Naive thymus-derived CD4-positive, alpha-beta T cell (primary cell): ENCODE results near the gene ATP9B. TPM values are rescaled to one million over a fixed set of nuclear protein-coding genes. Genes with fewer than 3 reads are reported as not detected.
A peak's percentile ranks its signal among the peaks of the same experiment; 100 is the strongest.

Source experiments
- ATAC-seq: fragments of 150-1000 bp; cut with Tn5 transposase; 2 replicates; pipeline ENCODE4 v1.10.0; 2021; ENCODE audit warnings: mild to moderate bottlenecking, moderate library complexity
- CTCF ChIA-PET: fragments of 350-600 bp; sonication (Branson Sonifier 250); formaldehyde crosslinking; loops from one replicate; lab custom pipeline; 2021; ENCODE audit warnings: antibody characterized with exemption; lab: Charles Lee
- POLR2A ChIA-PET: fragments of 350-600 bp; sonication (Branson Sonifier 250); formaldehyde crosslinking; loops from one replicate; lab custom pipeline; 2021; ENCODE audit warnings: antibody characterized with exemption, inconsistent platforms; lab: Charles Lee
- DNase-seq, 9 donors: peaks; one replicate each; pipeline versions ENCODE4 v3.0.0 to v3.0.0-alpha.2; 2020 to 2022; ENCODE audit warnings: mixed read lengths in 1 of 9
- H3K27ac ChIP-seq: one replicate; pipeline ENCODE4 v1.7.0; 2013; ENCODE audit warnings: mild to moderate bottlenecking, low read depth, low read length, moderate library complexity
- H3K27me3 ChIP-seq, 2 donors: one replicate each; pipeline ENCODE4 v1.7.0; 2013; ENCODE audit warnings: low read length in 2 of 2, mild to moderate bottlenecking in 2 of 2, moderate library complexity in 2 of 2; ENCODE audit not compliant: control insufficient read depth in 2 of 2, insufficient read depth in 2 of 2
- H3K36me3 ChIP-seq, 3 experiments: 1 replicate in 2 of 3; 2 replicates in 1 of 3; pipeline ENCODE4 v1.7.0; 2013; ENCODE audit warnings: low read length in 3 of 3, mild to moderate bottlenecking in 3 of 3, moderate library complexity in 1 of 3; ENCODE audit not compliant: insufficient read depth in 3 of 3, control insufficient read depth in 2 of 3
- H3K4me1 ChIP-seq, 2 donors: one replicate each; pipeline ENCODE4 v1.7.0; 2013; ENCODE audit warnings: low read length in 2 of 2, mild to moderate bottlenecking in 2 of 2, moderate library complexity in 1 of 2; ENCODE audit not compliant: control insufficient read depth in 2 of 2, insufficient read depth in 2 of 2
- H3K4me3 ChIP-seq: 2 replicates; pipeline ENCODE4 v1.7.0; 2013; ENCODE audit warnings: mild to moderate bottlenecking, low read length
- H3K9me3 ChIP-seq, 3 experiments: 1 replicate in 2 of 3; 2 replicates in 1 of 3; pipeline ENCODE4 v1.7.0; 2013; ENCODE audit warnings: low read length in 3 of 3; ENCODE audit not compliant: control insufficient read depth in 2 of 3
- H3K27ac Mint-ChIP-seq, 9 donors: one replicate each; pipeline ENCODE4 v1.8.0; 2020 to 2022; ENCODE audit warnings: mixed read lengths in 9 of 9, mild to moderate bottlenecking in 8 of 9, moderate library complexity in 5 of 9, inconsistent platforms in 2 of 9
- H3K27me3 Mint-ChIP-seq, 5 donors: one replicate each; pipeline ENCODE4 v1.8.0; 2021 to 2022; ENCODE audit warnings: mixed read lengths in 5 of 5, mild to moderate bottlenecking in 1 of 5
- H3K36me3 Mint-ChIP-seq, 5 donors: one replicate each; pipeline ENCODE4 v1.8.0; 2020 to 2022; ENCODE audit warnings: mixed read lengths in 5 of 5, mild to moderate bottlenecking in 3 of 5, inconsistent platforms in 1 of 5
- H3K4me1 Mint-ChIP-seq, 7 donors: one replicate each; pipeline ENCODE4 v1.8.0; 2020 to 2022; ENCODE audit warnings: mixed read lengths in 7 of 7, mild to moderate bottlenecking in 3 of 7, inconsistent platforms in 1 of 7
- H3K4me3 Mint-ChIP-seq, 10 donors: one replicate each; pipeline ENCODE4 v1.8.0; 2020 to 2022; ENCODE audit warnings: mild to moderate bottlenecking in 10 of 10, mixed read lengths in 10 of 10, moderate library complexity in 6 of 10, inconsistent platforms in 2 of 10
- H3K9me3 Mint-ChIP-seq, 11 donors: one replicate each; pipeline ENCODE4 v1.8.0; 2020 to 2022; ENCODE audit warnings: mixed read lengths in 11 of 11, mild to moderate bottlenecking in 4 of 11, inconsistent platforms in 1 of 11, moderate library complexity in 1 of 11
- intact Hi-C, 2 donors: fragments of 100-400 bp; cut with micrococcal nuclease; formaldehyde crosslinking; loops; one replicate each; pipeline ENCODE4 v1.15.1; 2023
- polyA plus RNA-seq, 2 donors: library from polyadenylated mRNA; unstranded; fragments of 300-500 nt; fragmentation: Illumina TruSeq; gene quantifications; one replicate each; pipeline ENCODE4 v1.2.3, GENCODE V29; 2021
- total RNA-seq, 6 experiments: library from RNA in 5 of 6; stranded (reverse) in 5 of 6; gene quantifications; 1 replicate in 5 of 6; 2 replicates in 1 of 6; pipeline ENCODE4 v1.2.3 and lab custom pipeline; 2021 to 2026

The ATP9B gene
- total and polyA plus RNA-seq, 7 experiments from 2014 or later = 21.3 to 90.5 (median 79.4) TPM

DNA sequence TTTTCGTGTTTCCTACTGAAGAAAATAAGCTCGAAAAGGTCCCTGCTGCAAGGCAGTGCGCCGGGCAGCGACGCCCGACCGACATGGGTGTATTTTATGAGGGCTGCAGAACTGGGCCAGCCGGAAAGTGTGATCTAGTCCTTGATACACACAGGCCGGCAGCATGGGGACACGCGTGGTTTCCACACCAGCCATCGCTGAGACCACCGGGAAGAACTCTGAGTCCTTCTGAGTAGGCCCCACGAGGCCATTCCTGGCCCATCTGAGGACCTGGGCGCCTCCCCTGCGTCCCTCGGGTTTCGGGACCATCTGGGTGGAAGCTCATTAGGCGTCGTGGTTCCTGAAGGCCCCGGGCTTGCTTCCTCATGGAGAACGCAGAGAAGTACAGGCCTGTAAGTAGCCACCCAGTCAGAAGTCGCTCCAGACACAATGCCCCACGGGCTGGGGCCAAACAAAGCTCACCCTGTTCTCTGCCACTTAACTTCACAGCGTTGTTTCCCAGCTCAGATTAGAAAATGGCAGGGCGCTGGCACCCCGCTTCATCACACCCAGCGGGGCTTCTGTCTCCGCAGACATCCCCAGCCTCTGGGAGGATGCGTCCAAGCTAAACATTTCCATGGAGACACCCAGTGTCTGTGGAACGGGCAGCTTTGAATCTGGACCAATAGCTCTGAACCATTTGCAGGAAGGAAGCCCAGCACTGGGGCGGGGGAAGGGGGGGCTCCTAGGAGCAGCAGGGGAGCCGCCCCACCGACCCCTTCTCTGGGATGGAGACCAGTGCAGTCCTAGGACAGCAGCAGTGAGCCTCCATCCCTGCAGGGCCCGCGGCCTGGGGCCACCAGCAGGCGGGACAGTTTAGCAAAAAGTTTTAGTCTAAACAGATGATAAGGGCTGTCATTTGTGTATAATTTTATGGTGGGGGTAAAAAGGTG, 328.9 kb downstream of the ATP9B start:
- ChIA-PET POLR2A (interaction anchor here (0.6 to 2.6 kb wide), 14 partner anchors 8 to 281 kb away, joined by 3 to 14 read pairs (median 3); no protein-coding TSS in a partner anchor), CTCF (interaction anchor here (0.7 to 1.8 kb wide), 5 partner anchors 17 to 127 kb away, joined by 3 to 7 read pairs (median 4); no protein-coding TSS in a partner anchor)
- H3K9me3 ChIP-seq = no peaks in the 10 kb centered on the region
- H3K27me3 ChIP-seq = peaks cover 0 to under 1% of the 10 kb centered on the region in 2 donors
- ATAC-seq (no peak), DNase-seq (no peak)
- peaks cover 0 to 9% (median 0%) of the 10 kb centered on the region in 5 donors for H3K27me3 Mint-ChIP-seq
- no peak overlapping the region for H3K4me3 ChIP-seq
- H3K36me3 Mint-ChIP-seq = peaks cover 0 to 12% (median 0%) of the 10 kb centered on the region in 5 donors
- peaks cover 23 to 28% of the 10 kb centered on the region in 2 donors for H3K4me1 ChIP-seq
- peak overlapping the region; percentile 81 to 98 (median 90) for H3K4me3 Mint-ChIP-seq
- H3K36me3 ChIP-seq = no peaks in the 10 kb centered on the region
- peaks cover 14 to 55% (median 41%) of the 10 kb centered on the region in 7 donors for H3K4me1 Mint-ChIP-seq
- intact Hi-C loops = loop anchor here in 1 of 2 donors (10.0 kb wide), 1 partner anchor 707 kb away; the partner anchor contains the start of gene ADNP2
- H3K27ac ChIP-seq = peak overlapping the region; percentile 95
- peaks cover 0 to 5% (median 0%) of the 10 kb centered on the region in 11 donors for H3K9me3 Mint-ChIP-seq
- H3K27ac Mint-ChIP-seq = peak overlapping the region; percentile 93 to 99 (median 96)

DNA sequence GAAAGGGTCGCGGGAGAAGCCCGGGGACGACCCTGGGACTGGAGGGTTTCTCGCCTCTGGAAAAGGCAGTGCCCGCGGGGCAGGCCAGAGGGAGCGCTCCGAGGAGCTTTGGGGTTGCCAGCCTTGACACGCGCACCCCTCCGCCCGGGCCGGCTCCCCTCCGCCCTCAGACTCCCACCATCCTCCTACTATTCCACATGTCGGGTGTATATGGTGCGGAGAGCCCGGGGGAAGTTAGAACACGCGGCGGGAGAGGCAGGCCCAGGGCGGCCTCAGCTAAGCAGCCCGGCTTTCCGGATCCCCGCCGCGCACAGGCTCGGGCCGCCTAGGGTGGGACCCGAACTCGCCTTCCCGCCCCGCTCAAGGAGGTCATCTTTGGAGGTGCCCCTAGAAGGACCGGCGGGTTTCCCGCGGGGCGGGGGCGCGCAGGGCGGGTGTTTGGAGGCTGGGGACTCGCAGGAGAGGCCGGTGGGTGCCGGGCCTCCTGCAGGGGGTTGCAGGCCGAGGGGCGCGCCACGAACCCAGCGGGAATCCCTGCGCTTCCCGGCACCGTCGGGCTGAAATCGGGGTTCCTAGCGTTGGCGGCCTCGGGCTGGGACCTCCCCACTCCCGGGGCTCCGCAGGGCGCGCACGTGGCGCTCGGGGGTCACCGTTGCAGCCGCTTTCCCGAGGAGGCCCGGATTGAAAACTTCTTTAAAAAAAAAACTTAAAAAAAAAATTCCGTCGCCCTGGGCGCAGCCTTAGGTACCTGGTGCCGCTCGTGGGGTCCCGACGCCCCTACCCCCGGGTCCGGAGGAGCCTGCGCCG, 330.3 kb downstream of the ATP9B start:
- Mint-ChIP-seq H3K27ac (peak overlapping the region; percentile 93 to 99 (median 96)), H3K9me3 (peaks cover 0 to 4% (median 0%) of the 10 kb centered on the region in 11 donors), H3K4me3 (peak overlapping the region; percentile 81 to 98 (median 90)), H3K27me3 (peaks cover 0 to 2% (median 0%) of the 10 kb centered on the region in 5 donors), H3K36me3 (peaks cover 0 to 12% (median 0%) of the 10 kb centered on the region in 5 donors), H3K4me1 (peaks cover 24 to 62% (median 49%) of the 10 kb centered on the region in 7 donors)
- Histone ChIP-seq H3K9me3 (no peaks in the 10 kb centered on the region), H3K27me3 (no peaks in the 10 kb centered on the region), H3K4me3 (peak overlapping the region; percentile 52), H3K27ac (peak overlapping the region; percentile 95), H3K4me1 (peaks cover 21 to 41% of the 10 kb centered on the region in 2 donors), H3K36me3 (no peaks in the 10 kb centered on the region)
- peak in 6 of 9 donors; percentile 38 to 56 (median 44) for DNase-seq
- ChIA-PET CTCF (no interaction called here), POLR2A (interaction anchor here (0.9 to 2.1 kb wide), 6 partner anchors 8 to 134 kb away, joined by 3 to 11 read pairs (median 4); no protein-coding TSS in a partner anchor)
- intact Hi-C loops = loop anchor here (1.0 to 10.0 kb wide), 6 partner anchors 124 to 705 kb away; partner anchors contain the start of genes CTDP1 (in 2 of the 2), ADNP2 (in 1 of the 2), ATP9B (in 1 of the 2) and SLC66A2 (in 1 of the 2)
- ATAC-seq = peak; percentile 10

DNA sequence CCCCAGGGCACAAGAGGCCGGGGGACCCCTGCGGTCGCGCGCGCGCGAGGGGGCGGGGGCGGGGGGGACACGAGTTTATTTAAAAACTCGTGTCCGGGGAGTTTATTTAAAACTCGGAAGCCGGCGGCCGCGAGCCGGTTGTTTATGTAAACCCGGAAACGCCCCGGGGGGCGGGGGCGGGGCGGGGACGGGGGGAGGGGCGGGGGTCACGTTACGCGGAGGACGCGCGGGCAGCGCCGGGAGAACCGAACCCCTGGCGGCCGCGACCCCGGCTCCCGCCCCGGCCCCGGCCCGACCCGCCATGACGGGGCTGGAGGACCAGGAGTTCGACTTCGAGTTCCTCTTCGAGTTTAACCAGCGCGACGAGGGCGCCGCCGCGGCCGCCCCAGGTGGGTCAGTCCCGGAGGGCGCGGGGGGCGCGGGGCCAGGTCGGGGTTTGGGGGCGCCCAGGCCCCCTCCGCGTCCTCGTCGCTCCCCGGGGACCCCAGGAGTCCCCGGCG, 330.9 kb downstream of the ATP9B start:
- Mint-ChIP-seq H3K9me3 (peaks cover 0 to 4% (median 0%) of the 10 kb centered on the region in 11 donors), H3K27ac (no peak overlapping the region), H3K4me3 (peak overlapping the region in 2 of 10 donors; percentile 90 to 91), H3K4me1 (peaks cover 31 to 64% (median 52%) of the 10 kb centered on the region in 7 donors), H3K36me3 (peaks cover 0 to 12% (median 0%) of the 10 kb centered on the region in 5 donors), H3K27me3 (no peaks in the 10 kb centered on the region)
- Histone ChIP-seq H3K27ac (peak overlapping the region; percentile 95), H3K9me3 (no peaks in the 10 kb centered on the region), H3K4me3 (peak overlapping the region; percentile 52), H3K36me3 (no peaks in the 10 kb centered on the region), H3K27me3 (no peaks in the 10 kb centered on the region), H3K4me1 (peaks cover 22 to 43% of the 10 kb centered on the region in 2 donors)
- ChIA-PET CTCF (no interaction called here), POLR2A (interaction anchor here (1.6 to 7.8 kb wide), 2 partner anchors 123 to 279 kb away, joined by 6 to 62 read pairs; partner anchors contain the start of gene CTDP1)
- peak in 8 of 9 donors; percentile 38 to 65 (median 52) for DNase-seq
- intact Hi-C loops = loop anchor here (1.0 to 10.0 kb wide), 4 partner anchors 279 to 585 kb away; partner anchors contain the start of genes ATP9B (in 1 of the 2), CTDP1 (in 1 of the 2), SLC66A2 (in 1 of the 2) and TXNL4A (in 1 of the 2)
- ATAC-seq = peak; percentile 45

DNA sequence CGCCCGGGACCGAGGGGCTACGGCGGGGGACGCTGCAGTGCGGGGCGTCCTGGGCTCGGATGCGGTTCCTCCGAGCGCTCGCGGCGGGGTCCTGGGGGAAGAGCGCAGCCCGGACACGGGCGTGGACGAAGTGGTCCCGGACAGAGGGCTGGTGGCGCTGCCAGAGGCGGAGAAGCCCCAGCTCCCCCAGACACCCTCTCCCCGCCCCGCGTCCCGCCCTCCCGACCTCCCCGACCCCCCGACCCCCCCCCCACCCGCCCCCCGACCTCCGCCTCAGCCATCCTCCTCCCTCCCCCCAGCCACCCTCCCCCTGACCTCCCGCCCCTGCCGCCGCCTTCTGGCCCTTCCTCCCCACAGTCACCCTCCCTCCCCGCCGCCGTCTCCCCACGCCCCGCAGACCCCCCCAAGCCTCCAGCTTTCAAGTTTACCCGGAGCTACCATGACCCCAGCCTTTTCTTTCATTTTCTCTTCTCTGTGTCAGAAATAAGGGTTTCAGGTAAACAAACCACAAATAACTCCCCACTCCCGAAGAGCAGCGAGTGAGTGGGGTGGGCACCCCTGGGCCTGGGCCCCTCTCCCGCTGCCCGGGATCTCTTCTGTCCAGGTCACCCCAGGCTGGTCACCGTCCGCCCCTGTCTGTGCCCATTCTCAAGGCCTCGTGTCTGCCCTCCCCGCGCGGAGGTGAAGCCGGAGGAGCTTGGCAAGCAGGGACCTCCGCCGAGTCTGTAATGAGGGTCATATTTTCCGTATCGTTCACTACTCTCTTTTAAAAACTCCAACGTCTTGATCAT, 331.6 kb downstream of the ATP9B start:
- H3K27ac Mint-ChIP-seq = peak overlapping the region; percentile 98 to 100 (median 99)
- peaks cover 0 to 14% (median 0%) of the 10 kb centered on the region in 5 donors for H3K36me3 Mint-ChIP-seq
- H3K9me3 ChIP-seq = no peaks in the 10 kb centered on the region
- peak; percentile 18 for ATAC-seq
- H3K27me3 Mint-ChIP-seq = no peaks in the 10 kb centered on the region
- ChIA-PET CTCF (interaction anchor here (0.7 kb wide), 1 partner anchor 22 kb away, joined by 3 read pairs; no protein-coding TSS in a partner anchor), POLR2A (interaction anchor here (1.0 to 7.8 kb wide), 4 partner anchors 116 to 278 kb away, joined by 3 to 62 read pairs (median 12); partner anchors contain the start of gene CTDP1)
- peak overlapping the region; percentile 95 for H3K27ac ChIP-seq
- no peaks in the 10 kb centered on the region for H3K27me3 ChIP-seq
- H3K4me3 Mint-ChIP-seq = peak overlapping the region; percentile 89 to 98 (median 92)
- peak overlapping the region; percentile 68 for H3K4me3 ChIP-seq
- peaks cover 35 to 70% (median 58%) of the 10 kb centered on the region in 7 donors for H3K4me1 Mint-ChIP-seq
- H3K4me1 ChIP-seq = peaks cover 28 to 48% of the 10 kb centered on the region in 2 donors
- peaks cover 0 to 4% (median 0%) of the 10 kb centered on the region in 11 donors for H3K9me3 Mint-ChIP-seq
- peak in 7 of 9 donors; percentile 56 to 80 (median 63) for DNase-seq
- H3K36me3 ChIP-seq = no peaks in the 10 kb centered on the region
- intact Hi-C loops = loop anchor here (1.0 to 10.0 kb wide), 4 partner anchors 279 to 584 kb away; partner anchors contain the start of genes ATP9B (in 1 of the 2), CTDP1 (in 1 of the 2), SLC66A2 (in 1 of the 2) and TXNL4A (in 1 of the 2)
